22Rv1 (cell line): ENCODE data around the gene NDFIP1.

Experiments
- ZFX ChIP-seq: fragments of 450-650 bp; IDR thresholded peaks from 2 replicates; pipeline ENCODE4 v1.6.1; 2017; ENCODE audit warnings: antibody characterized with exemption, borderline replicate concordance
- TF ChIP-seq, protein P1 (sequence below): fragments of 450-650 bp; IDR thresholded peaks from 2 replicates; pipeline ENCODE4 v1.5.1; 2017; ENCODE audit warnings: mild to moderate bottlenecking

DNA sequence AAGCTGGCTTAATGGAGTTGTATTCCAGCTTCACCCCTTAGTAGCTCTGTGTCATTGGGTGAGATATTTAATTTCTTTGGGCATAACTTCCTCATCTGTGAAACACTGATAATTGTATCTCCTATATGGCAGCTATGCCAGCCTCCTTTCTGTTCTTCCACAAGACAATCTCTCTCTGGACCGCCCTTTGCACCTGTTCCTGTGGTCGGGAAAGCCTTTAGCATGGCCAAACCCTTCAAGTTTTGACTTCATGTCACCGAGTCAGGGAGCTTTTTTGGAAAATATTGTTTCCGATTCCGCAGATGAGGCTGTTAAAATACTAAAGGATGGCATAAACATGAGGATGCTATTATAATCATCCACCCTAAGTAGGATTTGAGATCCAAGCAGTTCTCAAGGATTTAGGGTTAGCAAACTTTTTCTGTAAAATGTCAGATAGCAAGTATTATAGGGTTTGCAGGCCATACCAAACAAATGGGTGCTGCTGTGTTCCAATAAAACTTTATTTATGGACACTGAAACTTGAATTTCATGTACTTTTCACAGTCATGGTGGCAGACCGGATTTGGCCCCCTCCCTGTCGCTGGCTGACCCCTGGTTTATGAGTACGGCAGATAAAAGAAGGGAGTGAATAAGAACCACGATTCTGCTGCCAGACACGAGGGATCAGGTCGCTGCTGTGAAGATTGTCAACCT, 695 bp upstream of the NDFIP1 start:
- TF ChIP-seq, protein P1, sequence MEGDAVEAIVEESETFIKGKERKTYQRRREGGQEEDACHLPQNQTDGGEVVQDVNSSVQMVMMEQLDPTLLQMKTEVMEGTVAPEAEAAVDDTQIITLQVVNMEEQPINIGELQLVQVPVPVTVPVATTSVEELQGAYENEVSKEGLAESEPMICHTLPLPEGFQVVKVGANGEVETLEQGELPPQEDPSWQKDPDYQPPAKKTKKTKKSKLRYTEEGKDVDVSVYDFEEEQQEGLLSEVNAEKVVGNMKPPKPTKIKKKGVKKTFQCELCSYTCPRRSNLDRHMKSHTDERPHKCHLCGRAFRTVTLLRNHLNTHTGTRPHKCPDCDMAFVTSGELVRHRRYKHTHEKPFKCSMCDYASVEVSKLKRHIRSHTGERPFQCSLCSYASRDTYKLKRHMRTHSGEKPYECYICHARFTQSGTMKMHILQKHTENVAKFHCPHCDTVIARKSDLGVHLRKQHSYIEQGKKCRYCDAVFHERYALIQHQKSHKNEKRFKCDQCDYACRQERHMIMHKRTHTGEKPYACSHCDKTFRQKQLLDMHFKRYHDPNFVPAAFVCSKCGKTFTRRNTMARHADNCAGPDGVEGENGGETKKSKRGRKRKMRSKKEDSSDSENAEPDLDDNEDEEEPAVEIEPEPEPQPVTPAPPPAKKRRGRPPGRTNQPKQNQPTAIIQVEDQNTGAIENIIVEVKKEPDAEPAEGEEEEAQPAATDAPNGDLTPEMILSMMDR: no peak
- no peak for TF ChIP-seq ZFX
